Keratinocyte (primary cell): Measurements from ENCODE around the gene RDX.

Experiments
- EZH2 ChIP-seq: IDR thresholded peaks from one replicate; pipeline ENCODE4 v1.6.1; 2012; ENCODE audit warnings: inconsistent platforms, mild to moderate bottlenecking, low read length, moderate library complexity
- TF ChIP-seq, protein P1 (sequence below), 3 experiments: IDR thresholded peaks in 1 of 3; conservative IDR thresholded peaks in 1 of 3; optimal IDR thresholded peaks in 1 of 3; 2 replicates in 2 of 3; 3 replicates in 1 of 3; pipeline versions ENCODE3 to v1.5.1; 2011; ENCODE audit warnings: low read length in 3 of 3, mild to moderate bottlenecking in 3 of 3, moderate library complexity in 2 of 3, control low read depth in 1 of 3, inconsistent platforms in 1 of 3; ENCODE audit not compliant: insufficient read depth in 2 of 3; ENCODE audit errors: extremely low read depth in 1 of 3

- TF ChIP-seq, protein P1, sequence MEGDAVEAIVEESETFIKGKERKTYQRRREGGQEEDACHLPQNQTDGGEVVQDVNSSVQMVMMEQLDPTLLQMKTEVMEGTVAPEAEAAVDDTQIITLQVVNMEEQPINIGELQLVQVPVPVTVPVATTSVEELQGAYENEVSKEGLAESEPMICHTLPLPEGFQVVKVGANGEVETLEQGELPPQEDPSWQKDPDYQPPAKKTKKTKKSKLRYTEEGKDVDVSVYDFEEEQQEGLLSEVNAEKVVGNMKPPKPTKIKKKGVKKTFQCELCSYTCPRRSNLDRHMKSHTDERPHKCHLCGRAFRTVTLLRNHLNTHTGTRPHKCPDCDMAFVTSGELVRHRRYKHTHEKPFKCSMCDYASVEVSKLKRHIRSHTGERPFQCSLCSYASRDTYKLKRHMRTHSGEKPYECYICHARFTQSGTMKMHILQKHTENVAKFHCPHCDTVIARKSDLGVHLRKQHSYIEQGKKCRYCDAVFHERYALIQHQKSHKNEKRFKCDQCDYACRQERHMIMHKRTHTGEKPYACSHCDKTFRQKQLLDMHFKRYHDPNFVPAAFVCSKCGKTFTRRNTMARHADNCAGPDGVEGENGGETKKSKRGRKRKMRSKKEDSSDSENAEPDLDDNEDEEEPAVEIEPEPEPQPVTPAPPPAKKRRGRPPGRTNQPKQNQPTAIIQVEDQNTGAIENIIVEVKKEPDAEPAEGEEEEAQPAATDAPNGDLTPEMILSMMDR (optimal IDR thresholded peaks at IDR 0.05 in 1 of 3, IDR thresholded peaks at IDR 0.05 in 1 of 3, conservative IDR thresholded peaks at IDR 0.05 in 1 of 3; ENCODE audit: extremely low read depth in 1 of 3, insufficient read depth in 2 of 3, low read length in 3 of 3): no peak
- TF ChIP-seq EZH2: no peak
Measured at GRCh38 chr11:110162216-110162615, 134.2 kb downstream of the RDX start.
